HepG2 (cell line): ENCODE data around the gene SMAD7. TPM values are rescaled to one million over a fixed set of nuclear protein-coding genes. Genes with fewer than 3 reads are reported as not detected.

Experiments
- CEBPB ChIP-seq: IDR thresholded peaks from 2 replicates; pipeline ENCODE4 v1.6.1; 2011; ENCODE audit warnings: low read depth, low read length, improper control_type of control experiment, borderline replicate concordance
- DR1 ChIP-seq: sonication (generic); formaldehyde crosslinking; IDR thresholded peaks from 2 replicates; pipeline ENCODE4 v1.8.0; 2021; ENCODE audit warnings: mild to moderate bottlenecking, missing genetic modification reagents, inconsistent platforms
- FOXA3 ChIP-seq: IDR thresholded peaks from 2 replicates; pipeline ENCODE4 v1.6.1; 2016; ENCODE audit warnings: missing genetic modification reagents, missing compliant biosample characterization
- FOXC1 ChIP-seq: sonication (generic); formaldehyde crosslinking; IDR thresholded peaks from 2 replicates; pipeline ENCODE4 v1.8.0; 2022; ENCODE audit warnings: mild to moderate bottlenecking, missing genetic modification reagents, borderline replicate concordance
- GATAD1 ChIP-seq: IDR thresholded peaks from 2 replicates; pipeline ENCODE4 v1.6.1; 2016; ENCODE audit warnings: missing genetic modification reagents, missing compliant biosample characterization
- HMG20B ChIP-seq: conservative IDR thresholded peaks from 2 replicates; pipeline ENCODE4 v1.6.1; 2016; ENCODE audit warnings: missing genetic modification reagents, missing compliant biosample characterization
- HNRNPUL1 ChIP-seq: fragments of 200-400 bp; formaldehyde crosslinking; IDR thresholded peaks from 2 replicates; pipeline ENCODE4 v1.6.1; 2017; ENCODE audit warnings: low read depth, mild to moderate bottlenecking, low read length, moderate library complexity
- ISX ChIP-seq: sonication (generic); formaldehyde crosslinking; conservative IDR thresholded peaks from 2 replicates; pipeline ENCODE4 v1.5.0; 2020; ENCODE audit warnings: missing genetic modification reagents
- MTA3 ChIP-seq: sonication (generic); formaldehyde crosslinking; IDR thresholded peaks from 2 replicates; pipeline ENCODE4 v1.4.0; 2020; ENCODE audit warnings: missing genetic modification reagents
- NFKB2 ChIP-seq: sonication (generic); formaldehyde crosslinking; IDR thresholded peaks from 2 replicates; pipeline ENCODE4 v1.4.0; 2020; ENCODE audit warnings: missing genetic modification reagents, borderline replicate concordance
- POLR2G ChIP-seq: fragments of 200-400 bp; formaldehyde crosslinking; IDR thresholded peaks from 2 replicates; pipeline ENCODE4 v1.6.1; 2018; ENCODE audit warnings: mild to moderate bottlenecking, low read depth, low read length, moderate library complexity
- STAT5B ChIP-seq: sonication (generic); formaldehyde crosslinking; IDR thresholded peaks from 2 replicates; pipeline ENCODE4 v1.4.0; 2020; ENCODE audit warnings: missing genetic modification reagents
- TMF1 ChIP-seq: sonication (generic); formaldehyde crosslinking; IDR thresholded peaks from 2 replicates; pipeline ENCODE4 v1.8.1; 2022; ENCODE audit warnings: low read depth, missing genetic modification reagents
- ZNF180 ChIP-seq: sonication (generic); formaldehyde crosslinking; IDR thresholded peaks from 2 replicates; pipeline ENCODE4 v1.4.0; 2020; ENCODE audit warnings: low read depth, missing genetic modification reagents, borderline replicate concordance
- ZNF761 ChIP-seq: sonication (generic); formaldehyde crosslinking; conservative IDR thresholded peaks from 2 replicates; pipeline ENCODE4 v1.4.0; 2020; ENCODE audit warnings: mild to moderate bottlenecking, missing genetic modification reagents
- ZSCAN22 ChIP-seq: sonication (generic); formaldehyde crosslinking; IDR thresholded peaks from 2 replicates; pipeline ENCODE4 v1.4.0; 2020; ENCODE audit warnings: mild to moderate bottlenecking, missing genetic modification reagents
- polyA plus RNA-seq, 8 experiments: library from polyadenylated mRNA; depleted of rRNA in 3 of 8; stranded (reverse) in 7 of 8; unstranded in 1 of 8; fragments of >200 nt; fragmentation: Illumina TruSeq in 4 of 8; extraction: Trizol in 4 of 8; gene quantifications; 2 replicates each; pipeline versions ENCODE4 v1.2.1 to v1.2.3, GENCODE V29; 2011 to 2016; ENCODE audit warnings: low read depth in 4 of 8, missing spikeins in 1 of 8, mixed read lengths in 1 of 8; ENCODE audit not compliant: insufficient read depth in 1 of 8
- total RNA-seq, 5 experiments: library from RNA; depleted of rRNA; stranded (reverse); fragments of >200 nt; fragmentation: Illumina TruSeq; extraction: Trizol; gene quantifications; 2 replicates each; pipeline ENCODE4 v1.2.3, GENCODE V29; 2016; ENCODE audit warnings: low read depth in 1 of 5
- TF ChIP-seq, protein P1 (sequence below): IDR thresholded peaks from 2 replicates; pipeline ENCODE4 v1.6.1; 2012; ENCODE audit warnings: inconsistent platforms
- TF ChIP-seq, protein P2 (sequence below): sonication (generic); formaldehyde crosslinking; IDR thresholded peaks from 2 replicates; pipeline ENCODE4 v1.5.1; 2020; ENCODE audit warnings: mild to moderate bottlenecking, moderate library complexity, missing genetic modification reagents
- TF ChIP-seq, protein P3 (sequence below): sonication (generic); formaldehyde crosslinking; IDR thresholded peaks from 2 replicates; pipeline ENCODE4 v1.8.1; 2022; ENCODE audit warnings: mild to moderate bottlenecking, missing genetic modification reagents
- TF ChIP-seq, protein P4 (sequence below): sonication (generic); formaldehyde crosslinking; IDR thresholded peaks from 2 replicates; pipeline ENCODE4 v1.9.0; 2021; ENCODE audit warnings: missing genetic modification reagents, borderline replicate concordance
- TF ChIP-seq, protein P5 (sequence below): sonication (generic); formaldehyde crosslinking; IDR thresholded peaks from 2 replicates; pipeline ENCODE4 v1.8.0; 2022; ENCODE audit warnings: missing genetic modification reagents, mild to moderate bottlenecking, moderate library complexity, borderline replicate concordance

Gene SMAD7
- total and polyA plus RNA-seq, 2 of the 13 experiments (the other 11 are each of a cell fraction or from before 2014, with no cell fraction given), result 17.4 to 24.7 TPM

DNA sequence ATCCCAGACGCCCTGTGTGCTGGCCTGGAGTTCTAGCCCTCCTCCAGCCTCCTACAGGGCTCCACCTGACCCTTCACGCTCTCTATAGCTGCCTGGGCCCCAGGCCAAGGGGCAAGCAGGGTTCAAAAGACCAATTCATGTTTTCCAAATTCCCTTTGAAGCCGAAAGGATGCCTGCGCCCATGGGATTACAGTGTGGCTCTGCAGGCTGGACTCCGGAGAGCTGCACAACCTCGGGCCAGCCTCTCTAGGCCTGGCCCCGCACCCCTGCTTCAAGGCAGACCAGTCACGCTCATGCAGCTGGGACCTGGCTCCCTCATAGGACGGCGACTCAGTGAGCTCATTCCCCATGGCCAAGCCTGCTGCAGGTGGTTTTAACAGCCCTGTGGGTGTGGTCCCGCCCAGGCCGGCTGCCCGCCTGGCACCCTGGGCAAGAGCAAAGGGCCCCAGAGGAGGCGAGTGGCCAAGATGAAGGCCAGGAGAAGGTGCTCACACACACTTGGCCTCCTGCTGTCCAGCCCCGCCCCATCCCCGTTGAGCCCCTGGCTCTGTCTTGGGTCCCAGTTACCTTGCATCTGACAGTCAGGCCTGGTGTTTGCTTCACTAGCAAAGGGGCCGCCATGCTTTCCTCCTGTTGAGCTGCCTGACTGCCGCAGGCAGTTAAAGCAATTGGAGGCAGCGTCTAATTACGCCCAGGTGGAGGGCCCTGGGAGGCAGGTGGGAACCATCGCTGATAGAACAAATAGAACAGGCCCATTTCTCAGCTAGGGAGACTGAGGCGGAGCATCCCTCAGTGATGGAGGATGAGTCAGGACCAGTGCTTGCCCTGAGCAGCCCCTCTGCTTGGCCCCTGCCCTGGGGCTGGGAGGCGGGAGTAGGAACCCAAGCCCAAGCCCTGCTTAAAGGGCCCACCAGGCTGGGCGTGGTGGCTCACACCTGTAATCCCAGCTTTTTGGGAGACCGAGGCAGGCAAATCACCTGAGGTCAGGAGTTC lies 56.9 kb downstream of the SMAD7 start (continued):
- 0 out of 2 replicates have a peak, but pooled peaks have one; percentile 38 for TF ChIP-seq ZNF761
- no peak; the same call in 1 of the 2 replicates for TF ChIP-seq FOXC1 (CRISPR knock-in tag)
- TF ChIP-seq DR1 (CRISPR knock-in tag), result peak; percentile 66; the same call in 1 of the 2 replicates
- TF ChIP-seq NFKB2 (CRISPR knock-in tag), result peak; percentile 37; the same call in 1 of the 2 replicates
- no peak for TF ChIP-seq HNRNPUL1
- no peak for TF ChIP-seq CEBPB
- TF ChIP-seq GATAD1 (CRISPR knock-in tag), result peak; percentile 17; the same call in 1 of the 2 replicates
- no peak for TF ChIP-seq MTA3 (CRISPR knock-in tag)
- TF ChIP-seq, protein P1, sequence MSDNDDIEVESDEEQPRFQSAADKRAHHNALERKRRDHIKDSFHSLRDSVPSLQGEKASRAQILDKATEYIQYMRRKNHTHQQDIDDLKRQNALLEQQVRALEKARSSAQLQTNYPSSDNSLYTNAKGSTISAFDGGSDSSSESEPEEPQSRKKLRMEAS, result peak; percentile 73
- peak; percentile 70; the same call in 1 of the 2 replicates for TF ChIP-seq HMG20B (CRISPR knock-in tag)
- TF ChIP-seq ZNF180 (CRISPR knock-in tag), result peak; percentile 23; the same call in 1 of the 2 replicates
- peak; percentile 65 for TF ChIP-seq FOXA3 (CRISPR knock-in tag)
- no peak for TF ChIP-seq ZSCAN22
- TF ChIP-seq, protein P2, sequence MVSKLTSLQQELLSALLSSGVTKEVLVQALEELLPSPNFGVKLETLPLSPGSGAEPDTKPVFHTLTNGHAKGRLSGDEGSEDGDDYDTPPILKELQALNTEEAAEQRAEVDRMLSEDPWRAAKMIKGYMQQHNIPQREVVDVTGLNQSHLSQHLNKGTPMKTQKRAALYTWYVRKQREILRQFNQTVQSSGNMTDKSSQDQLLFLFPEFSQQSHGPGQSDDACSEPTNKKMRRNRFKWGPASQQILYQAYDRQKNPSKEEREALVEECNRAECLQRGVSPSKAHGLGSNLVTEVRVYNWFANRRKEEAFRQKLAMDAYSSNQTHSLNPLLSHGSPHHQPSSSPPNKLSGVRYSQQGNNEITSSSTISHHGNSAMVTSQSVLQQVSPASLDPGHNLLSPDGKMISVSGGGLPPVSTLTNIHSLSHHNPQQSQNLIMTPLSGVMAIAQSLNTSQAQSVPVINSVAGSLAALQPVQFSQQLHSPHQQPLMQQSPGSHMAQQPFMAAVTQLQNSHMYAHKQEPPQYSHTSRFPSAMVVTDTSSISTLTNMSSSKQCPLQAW, result peak; percentile 83
- TF ChIP-seq TMF1, result no peak
- peak; percentile 55 for TF ChIP-seq POLR2G
- TF ChIP-seq, protein P3, sequence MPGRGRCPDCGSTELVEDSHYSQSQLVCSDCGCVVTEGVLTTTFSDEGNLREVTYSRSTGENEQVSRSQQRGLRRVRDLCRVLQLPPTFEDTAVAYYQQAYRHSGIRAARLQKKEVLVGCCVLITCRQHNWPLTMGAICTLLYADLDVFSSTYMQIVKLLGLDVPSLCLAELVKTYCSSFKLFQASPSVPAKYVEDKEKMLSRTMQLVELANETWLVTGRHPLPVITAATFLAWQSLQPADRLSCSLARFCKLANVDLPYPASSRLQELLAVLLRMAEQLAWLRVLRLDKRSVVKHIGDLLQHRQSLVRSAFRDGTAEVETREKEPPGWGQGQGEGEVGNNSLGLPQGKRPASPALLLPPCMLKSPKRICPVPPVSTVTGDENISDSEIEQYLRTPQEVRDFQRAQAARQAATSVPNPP (CRISPR knock-in tag), result no peak
- TF ChIP-seq STAT5B, result no peak
- TF ChIP-seq, protein P4, sequence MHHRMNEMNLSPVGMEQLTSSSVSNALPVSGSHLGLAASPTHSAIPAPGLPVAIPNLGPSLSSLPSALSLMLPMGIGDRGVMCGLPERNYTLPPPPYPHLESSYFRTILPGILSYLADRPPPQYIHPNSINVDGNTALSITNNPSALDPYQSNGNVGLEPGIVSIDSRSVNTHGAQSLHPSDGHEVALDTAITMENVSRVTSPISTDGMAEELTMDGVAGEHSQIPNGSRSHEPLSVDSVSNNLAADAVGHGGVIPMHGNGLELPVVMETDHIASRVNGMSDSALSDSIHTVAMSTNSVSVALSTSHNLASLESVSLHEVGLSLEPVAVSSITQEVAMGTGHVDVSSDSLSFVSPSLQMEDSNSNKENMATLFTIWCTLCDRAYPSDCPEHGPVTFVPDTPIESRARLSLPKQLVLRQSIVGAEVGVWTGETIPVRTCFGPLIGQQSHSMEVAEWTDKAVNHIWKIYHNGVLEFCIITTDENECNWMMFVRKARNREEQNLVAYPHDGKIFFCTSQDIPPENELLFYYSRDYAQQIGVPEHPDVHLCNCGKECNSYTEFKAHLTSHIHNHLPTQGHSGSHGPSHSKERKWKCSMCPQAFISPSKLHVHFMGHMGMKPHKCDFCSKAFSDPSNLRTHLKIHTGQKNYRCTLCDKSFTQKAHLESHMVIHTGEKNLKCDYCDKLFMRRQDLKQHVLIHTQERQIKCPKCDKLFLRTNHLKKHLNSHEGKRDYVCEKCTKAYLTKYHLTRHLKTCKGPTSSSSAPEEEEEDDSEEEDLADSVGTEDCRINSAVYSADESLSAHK (CRISPR knock-in tag), result no peak
- TF ChIP-seq, protein P5, sequence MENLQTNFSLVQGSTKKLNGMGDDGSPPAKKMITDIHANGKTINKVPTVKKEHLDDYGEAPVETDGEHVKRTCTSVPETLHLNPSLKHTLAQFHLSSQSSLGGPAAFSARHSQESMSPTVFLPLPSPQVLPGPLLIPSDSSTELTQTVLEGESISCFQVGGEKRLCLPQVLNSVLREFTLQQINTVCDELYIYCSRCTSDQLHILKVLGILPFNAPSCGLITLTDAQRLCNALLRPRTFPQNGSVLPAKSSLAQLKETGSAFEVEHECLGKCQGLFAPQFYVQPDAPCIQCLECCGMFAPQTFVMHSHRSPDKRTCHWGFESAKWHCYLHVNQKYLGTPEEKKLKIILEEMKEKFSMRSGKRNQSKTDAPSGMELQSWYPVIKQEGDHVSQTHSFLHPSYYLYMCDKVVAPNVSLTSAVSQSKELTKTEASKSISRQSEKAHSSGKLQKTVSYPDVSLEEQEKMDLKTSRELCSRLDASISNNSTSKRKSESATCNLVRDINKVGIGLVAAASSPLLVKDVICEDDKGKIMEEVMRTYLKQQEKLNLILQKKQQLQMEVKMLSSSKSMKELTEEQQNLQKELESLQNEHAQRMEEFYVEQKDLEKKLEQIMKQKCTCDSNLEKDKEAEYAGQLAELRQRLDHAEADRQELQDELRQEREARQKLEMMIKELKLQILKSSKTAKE (CRISPR knock-in tag), result peak; percentile 80
- no peak for TF ChIP-seq ISX (CRISPR knock-in tag)
